OCI-LY3 (cell line): ENCODE measurements around the gene SLC22A5.

Experiments used
- EZH2phosphoT487 ChIP-seq: fragments of 200-600 bp; shearing (Covaris generic); IDR thresholded peaks from 2 replicates; pipeline ENCODE4 v1.6.1; 2018; ENCODE audit warnings: antibody characterized with exemption, mixed run types, low read depth
- TF ChIP-seq, protein P1 (sequence below): fragments of 200-600, 300-600 bp; sonication (generic); IDR thresholded peaks from 2 replicates; pipeline ENCODE4 v1.5.1; 2014; ENCODE audit warnings: antibody characterized with exemption, low read length, low read depth

- TF ChIP-seq, protein P1, sequence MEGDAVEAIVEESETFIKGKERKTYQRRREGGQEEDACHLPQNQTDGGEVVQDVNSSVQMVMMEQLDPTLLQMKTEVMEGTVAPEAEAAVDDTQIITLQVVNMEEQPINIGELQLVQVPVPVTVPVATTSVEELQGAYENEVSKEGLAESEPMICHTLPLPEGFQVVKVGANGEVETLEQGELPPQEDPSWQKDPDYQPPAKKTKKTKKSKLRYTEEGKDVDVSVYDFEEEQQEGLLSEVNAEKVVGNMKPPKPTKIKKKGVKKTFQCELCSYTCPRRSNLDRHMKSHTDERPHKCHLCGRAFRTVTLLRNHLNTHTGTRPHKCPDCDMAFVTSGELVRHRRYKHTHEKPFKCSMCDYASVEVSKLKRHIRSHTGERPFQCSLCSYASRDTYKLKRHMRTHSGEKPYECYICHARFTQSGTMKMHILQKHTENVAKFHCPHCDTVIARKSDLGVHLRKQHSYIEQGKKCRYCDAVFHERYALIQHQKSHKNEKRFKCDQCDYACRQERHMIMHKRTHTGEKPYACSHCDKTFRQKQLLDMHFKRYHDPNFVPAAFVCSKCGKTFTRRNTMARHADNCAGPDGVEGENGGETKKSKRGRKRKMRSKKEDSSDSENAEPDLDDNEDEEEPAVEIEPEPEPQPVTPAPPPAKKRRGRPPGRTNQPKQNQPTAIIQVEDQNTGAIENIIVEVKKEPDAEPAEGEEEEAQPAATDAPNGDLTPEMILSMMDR = no peak
- no peak for TF ChIP-seq EZH2phosphoT487
Measured at GRCh38 chr5:132363431-132364112, 5.9 kb upstream of the SLC22A5 start.
